Stimulated activated naive CD8-positive, alpha-beta T cell treated with anti-CD3 and anti-CD28 coated beads, Interleukin-15, Interleukin-2, amounts not matched to agents 100 ng/mL and 50 ng/mL, for 24 hours (primary cell): ENCODE results near the gene RMND5B.

ENCODE experiments used
- H3K27ac Mint-ChIP-seq: one replicate; pipeline ENCODE4 v1.8.0; 2021; ENCODE audit warnings: mild to moderate bottlenecking, mixed read lengths
- H3K27me3 Mint-ChIP-seq: one replicate; pipeline ENCODE4 v1.8.0; 2021; ENCODE audit warnings: mixed read lengths
- H3K36me3 Mint-ChIP-seq: one replicate; pipeline ENCODE4 v1.8.0; 2021; ENCODE audit warnings: low read depth, mixed read lengths
- H3K4me1 Mint-ChIP-seq: one replicate; pipeline ENCODE4 v1.8.0; 2021; ENCODE audit warnings: low read depth, mixed read lengths
- H3K4me3 Mint-ChIP-seq: one replicate; pipeline ENCODE4 v1.8.0; 2021; ENCODE audit warnings: mild to moderate bottlenecking, mixed read lengths
- H3K9me3 Mint-ChIP-seq: one replicate; pipeline ENCODE4 v1.8.0; 2021; ENCODE audit warnings: mixed read lengths

The RMND5B gene

DNA sequence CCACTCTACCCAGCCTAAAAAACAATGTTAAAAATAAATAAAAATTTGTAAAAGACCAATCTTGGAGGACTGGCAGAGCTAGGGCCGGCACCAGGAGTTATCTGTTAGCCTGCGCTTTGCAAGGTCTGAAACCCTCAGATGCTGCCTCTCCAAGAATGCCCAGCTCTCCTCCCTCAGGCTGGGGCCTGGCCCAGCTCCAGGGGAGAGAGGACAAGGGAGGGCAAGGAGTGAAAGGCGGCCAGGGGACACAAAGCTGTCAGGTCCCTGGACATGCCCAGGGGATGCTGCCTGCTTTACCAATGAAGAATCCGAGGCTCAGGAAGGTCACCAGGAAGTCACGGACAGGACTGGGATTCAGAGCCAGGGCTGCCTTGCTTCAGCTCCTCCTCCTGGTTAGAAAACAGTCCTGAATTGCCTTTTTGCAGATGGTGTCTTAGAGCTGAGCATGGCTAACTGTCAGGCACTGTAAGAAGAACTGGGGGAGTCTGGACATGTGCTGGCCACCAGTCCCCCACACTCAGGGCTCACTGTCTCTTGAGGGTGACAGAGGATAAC, 23.0 kb upstream of the RMND5B start:
- H3K36me3 Mint-ChIP-seq = no peaks in the 10 kb centered on the region
- no peak overlapping the region for H3K4me3 Mint-ChIP-seq
- H3K9me3 Mint-ChIP-seq = no peaks in the 10 kb centered on the region
- peaks cover 26% of the 10 kb centered on the region for H3K4me1 Mint-ChIP-seq
- H3K27ac Mint-ChIP-seq = no peak overlapping the region
- H3K27me3 Mint-ChIP-seq = peaks cover 3% of the 10 kb centered on the region

DNA sequence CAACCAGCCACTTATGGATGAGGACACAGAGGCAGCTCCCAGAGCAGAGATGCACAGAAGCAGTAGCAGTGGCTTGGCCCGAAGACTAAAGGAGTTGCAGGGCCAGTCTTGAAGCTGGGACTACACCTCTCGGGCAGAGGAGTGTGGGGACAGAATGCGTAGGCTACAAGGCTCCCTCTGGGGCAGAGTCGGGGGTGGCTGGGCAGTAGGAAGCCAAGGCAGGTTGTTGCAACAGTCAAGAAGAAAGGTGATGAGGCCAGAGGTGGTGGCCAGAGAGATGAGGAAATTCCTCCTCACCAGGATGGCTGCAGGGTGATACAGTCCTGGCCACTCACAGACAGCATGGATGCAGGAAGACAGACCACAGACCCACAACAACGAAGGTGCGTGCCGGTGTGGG, 22.4 kb upstream of the RMND5B start:
- Mint-ChIP-seq H3K9me3 (no peaks in the 10 kb centered on the region), H3K4me3 (no peak overlapping the region), H3K27me3 (peaks cover 4% of the 10 kb centered on the region), H3K4me1 (peaks cover 30% of the 10 kb centered on the region), H3K36me3 (no peaks in the 10 kb centered on the region), H3K27ac (no peak overlapping the region)

DNA sequence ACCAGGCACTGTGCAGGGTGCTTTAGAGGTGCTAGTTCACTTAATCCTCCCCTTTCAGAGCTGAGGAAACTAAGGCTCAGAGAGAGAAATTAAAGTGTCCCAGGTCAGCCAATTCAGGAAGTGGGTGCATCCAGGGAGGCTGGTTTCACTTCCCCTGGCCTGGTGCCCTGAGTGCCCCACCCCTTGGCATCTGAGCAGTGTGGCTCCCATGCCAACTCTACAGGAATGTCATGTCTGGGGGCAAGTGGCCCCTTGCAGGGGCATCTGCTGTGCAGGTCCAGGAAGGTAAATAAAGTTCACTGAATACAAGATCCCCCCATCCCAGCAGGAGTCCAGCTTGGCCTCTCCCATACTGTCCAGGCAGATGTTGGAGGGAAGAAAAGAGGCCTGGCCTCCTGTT, 21.8 kb upstream of the RMND5B start:
- Mint-ChIP-seq H3K27ac (no peak overlapping the region), H3K27me3 (peaks cover 4% of the 10 kb centered on the region), H3K4me1 (peaks cover 25% of the 10 kb centered on the region), H3K36me3 (no peaks in the 10 kb centered on the region), H3K4me3 (no peak overlapping the region), H3K9me3 (no peaks in the 10 kb centered on the region)

DNA sequence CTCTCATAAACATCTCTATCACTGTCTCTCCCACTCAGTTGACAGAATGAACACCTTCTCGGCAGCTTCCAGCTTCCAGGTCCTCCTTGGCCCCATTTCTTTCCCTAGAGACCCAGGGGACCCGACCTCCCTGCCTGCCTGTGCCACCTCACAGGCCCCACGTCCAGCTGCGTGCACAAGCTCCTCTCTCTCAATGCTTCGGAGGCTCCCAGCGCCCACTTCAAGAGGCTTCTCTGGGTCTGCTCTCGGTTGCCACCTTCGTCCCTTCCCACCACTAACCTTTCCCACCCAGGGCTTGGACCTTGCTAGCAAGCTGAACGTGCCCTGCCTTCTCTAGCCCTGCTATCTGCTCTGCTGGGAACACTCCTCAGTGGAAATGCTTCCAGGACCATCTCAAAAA, 20.3 kb upstream of the RMND5B start:
- Mint-ChIP-seq H3K27me3 (peaks cover 4% of the 10 kb centered on the region), H3K36me3 (no peaks in the 10 kb centered on the region), H3K9me3 (no peaks in the 10 kb centered on the region), H3K4me1 (peaks cover 33% of the 10 kb centered on the region), H3K27ac (no peak overlapping the region), H3K4me3 (no peak overlapping the region)

DNA sequence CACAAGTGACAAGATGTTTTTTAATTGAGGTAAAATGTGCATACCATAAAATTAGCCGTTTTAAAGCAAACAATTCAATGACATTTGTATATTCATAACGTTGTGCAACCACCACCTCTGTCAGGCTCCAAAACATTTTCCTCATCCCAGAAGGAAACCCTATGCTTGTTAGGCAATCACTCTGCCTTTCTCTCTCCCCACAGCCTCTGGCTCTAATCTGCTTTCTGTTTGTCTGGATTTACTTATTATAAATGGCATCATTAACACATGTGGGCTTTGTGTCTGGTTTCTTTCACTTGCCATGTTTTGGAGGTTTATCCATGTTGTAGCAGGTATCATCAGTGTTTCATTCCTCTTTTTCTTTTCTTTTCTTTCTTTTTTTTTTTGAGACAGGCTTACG, 18.9 kb upstream of the RMND5B start:
- H3K9me3 Mint-ChIP-seq = no peaks in the 10 kb centered on the region
- H3K27ac Mint-ChIP-seq = no peak overlapping the region
- no peaks in the 10 kb centered on the region for H3K36me3 Mint-ChIP-seq
- no peak overlapping the region for H3K4me3 Mint-ChIP-seq
- H3K27me3 Mint-ChIP-seq = peaks cover 4% of the 10 kb centered on the region
- H3K4me1 Mint-ChIP-seq = peaks cover 47% of the 10 kb centered on the region

DNA sequence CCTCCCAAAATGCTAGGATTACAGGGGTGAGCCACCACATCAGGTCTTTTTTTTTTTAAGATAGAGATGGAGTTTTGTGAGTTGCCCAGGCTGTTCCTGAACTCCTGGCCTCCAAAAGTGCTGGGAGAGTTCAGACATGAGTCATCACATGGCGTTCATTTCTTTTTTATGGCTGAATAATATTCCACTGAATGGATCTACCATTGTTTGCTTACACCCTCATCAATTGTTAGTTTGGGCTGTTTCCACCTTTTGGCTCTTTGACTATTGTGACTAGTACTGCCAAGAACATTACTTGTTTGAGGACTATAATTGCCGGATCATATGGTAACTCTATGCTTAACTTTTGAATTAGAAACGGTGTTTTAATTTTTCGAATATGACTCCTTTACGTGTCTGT, 18.3 kb upstream of the RMND5B start:
- Mint-ChIP-seq H3K4me3 (peak overlapping the region; percentile 81), H3K4me1 (peaks cover 52% of the 10 kb centered on the region), H3K27ac (peak overlapping the region; percentile 88), H3K9me3 (no peaks in the 10 kb centered on the region), H3K27me3 (peaks cover 4% of the 10 kb centered on the region), H3K36me3 (no peaks in the 10 kb centered on the region)

DNA sequence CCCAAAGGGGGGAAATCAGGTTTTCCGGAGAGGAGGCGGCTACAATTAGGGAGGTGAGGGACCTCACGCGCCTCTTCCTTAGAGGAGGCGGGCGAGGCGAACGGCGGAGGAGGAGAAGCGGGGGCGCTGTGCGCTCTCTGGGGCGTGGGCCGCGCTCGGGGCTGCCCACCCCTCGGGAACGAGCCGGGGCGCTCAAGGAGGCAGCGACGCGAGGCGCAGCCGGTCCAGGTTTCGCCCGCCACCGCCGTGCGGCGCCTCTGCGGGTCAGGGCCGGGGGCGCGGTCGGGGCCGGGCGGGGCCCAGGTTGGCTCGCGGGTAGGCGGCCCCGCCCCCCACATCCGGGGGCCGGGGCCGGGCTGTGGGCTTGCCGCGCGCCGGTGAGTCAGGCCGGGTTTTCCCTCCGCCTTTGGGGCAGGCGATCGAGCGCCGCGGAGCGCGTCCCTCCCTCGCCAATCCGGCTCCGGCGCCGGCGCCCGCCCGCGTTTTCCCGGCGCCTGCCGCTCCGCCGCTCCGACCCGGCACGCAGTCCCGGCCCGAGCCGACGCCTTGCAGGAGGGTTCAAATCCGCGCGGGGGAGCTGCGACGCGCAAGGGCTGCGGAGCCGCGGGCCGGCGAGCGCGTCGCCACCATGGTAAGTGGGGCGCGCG, 17.6 kb upstream of the RMND5B start, which contains the start of gene N4BP3:
Gene N4BP3 (plus strand): TSS at position 392 of the 647 bp plus-strand sequence. CDS start 6,052 bp downstream, outside the sequence.
- peak within 1 kb of the TSS; percentile 88 for H3K27ac Mint-ChIP-seq
- H3K27me3 Mint-ChIP-seq = peaks cover 4% of the 10 kb centered on the region
- H3K4me1 Mint-ChIP-seq = peaks cover 49% of the 10 kb centered on the region
- peak within 1 kb of the TSS; percentile 94 for H3K4me3 Mint-ChIP-seq
- H3K9me3 Mint-ChIP-seq = no peaks in the 10 kb centered on the region
- no peaks in the 10 kb centered on the region for H3K36me3 Mint-ChIP-seq

DNA sequence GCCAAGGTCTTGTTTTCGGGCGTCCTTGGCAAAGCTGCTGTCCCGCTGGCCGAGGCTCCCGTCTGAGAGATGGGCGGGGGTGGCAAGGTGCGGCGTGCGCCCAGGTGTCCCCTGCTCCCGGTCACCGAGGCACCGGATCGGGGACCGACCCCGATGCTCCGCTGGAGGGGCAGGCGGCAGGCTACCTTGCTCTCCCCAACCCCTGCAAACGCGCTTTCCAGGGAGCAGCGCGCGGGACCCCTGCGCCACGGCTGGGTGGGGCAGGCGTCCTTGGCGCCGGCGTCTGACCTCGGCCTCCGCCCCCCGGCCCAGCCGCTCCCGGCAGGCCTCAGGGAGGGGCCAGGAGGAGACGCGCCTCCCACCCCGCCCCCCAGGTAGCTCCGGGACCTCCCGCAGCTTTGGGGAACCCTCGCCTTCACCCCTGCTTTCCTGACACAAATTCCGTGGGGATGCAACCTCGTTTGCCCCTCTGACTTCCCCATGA, 16.9 kb upstream of the RMND5B start:
- Mint-ChIP-seq H3K36me3 (no peaks in the 10 kb centered on the region), H3K4me1 (peaks cover 47% of the 10 kb centered on the region), H3K27me3 (peaks cover 4% of the 10 kb centered on the region), H3K4me3 (peak overlapping the region; percentile 94), H3K27ac (peak overlapping the region; percentile 84), H3K9me3 (no peaks in the 10 kb centered on the region)

DNA sequence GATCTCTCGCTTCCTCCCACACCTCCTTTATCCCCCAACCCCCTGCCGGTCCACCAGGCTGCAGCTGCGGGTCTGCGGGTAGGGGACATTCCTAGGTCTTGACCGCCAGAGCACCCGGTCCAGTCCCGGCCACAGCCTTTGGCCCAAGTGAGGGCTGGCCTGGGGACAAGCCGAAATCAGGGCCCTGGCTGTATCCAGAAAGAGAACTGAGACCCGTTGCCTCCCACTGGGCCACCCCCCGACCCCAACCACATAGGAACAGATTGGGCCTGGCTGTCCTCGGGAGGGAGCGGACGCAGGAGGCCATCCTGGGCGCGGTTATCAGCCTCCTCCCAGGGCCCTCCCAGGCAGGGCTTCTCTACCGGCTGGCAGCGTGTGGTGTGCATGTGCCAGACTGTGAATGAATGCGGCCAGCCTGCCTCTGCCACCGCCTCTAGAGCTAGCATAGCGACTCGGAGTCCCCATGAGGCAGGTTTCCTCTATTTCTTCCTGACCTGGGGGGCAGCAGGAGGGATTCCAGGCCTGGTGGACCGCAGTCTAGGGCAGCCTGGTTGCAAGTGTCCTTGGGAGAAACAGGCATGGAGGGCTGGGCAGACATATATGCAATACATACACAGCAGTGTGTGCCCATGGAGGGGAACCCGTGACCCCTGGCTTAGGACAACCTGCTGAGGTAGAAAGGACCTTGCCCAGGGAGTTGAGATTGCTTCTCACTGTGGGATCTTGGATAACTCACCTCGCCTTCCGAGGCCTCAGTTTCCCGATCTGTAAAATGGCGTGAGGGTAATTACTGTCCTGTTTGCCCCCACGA, 16.3 kb upstream of the RMND5B start:
- peak overlapping the region; percentile 84 for H3K27ac Mint-ChIP-seq
- H3K4me3 Mint-ChIP-seq = peak overlapping the region; percentile 94
- no peaks in the 10 kb centered on the region for H3K9me3 Mint-ChIP-seq
- peaks cover 50% of the 10 kb centered on the region for H3K4me1 Mint-ChIP-seq
- H3K36me3 Mint-ChIP-seq = no peaks in the 10 kb centered on the region
- H3K27me3 Mint-ChIP-seq = peaks cover 4% of the 10 kb centered on the region

DNA sequence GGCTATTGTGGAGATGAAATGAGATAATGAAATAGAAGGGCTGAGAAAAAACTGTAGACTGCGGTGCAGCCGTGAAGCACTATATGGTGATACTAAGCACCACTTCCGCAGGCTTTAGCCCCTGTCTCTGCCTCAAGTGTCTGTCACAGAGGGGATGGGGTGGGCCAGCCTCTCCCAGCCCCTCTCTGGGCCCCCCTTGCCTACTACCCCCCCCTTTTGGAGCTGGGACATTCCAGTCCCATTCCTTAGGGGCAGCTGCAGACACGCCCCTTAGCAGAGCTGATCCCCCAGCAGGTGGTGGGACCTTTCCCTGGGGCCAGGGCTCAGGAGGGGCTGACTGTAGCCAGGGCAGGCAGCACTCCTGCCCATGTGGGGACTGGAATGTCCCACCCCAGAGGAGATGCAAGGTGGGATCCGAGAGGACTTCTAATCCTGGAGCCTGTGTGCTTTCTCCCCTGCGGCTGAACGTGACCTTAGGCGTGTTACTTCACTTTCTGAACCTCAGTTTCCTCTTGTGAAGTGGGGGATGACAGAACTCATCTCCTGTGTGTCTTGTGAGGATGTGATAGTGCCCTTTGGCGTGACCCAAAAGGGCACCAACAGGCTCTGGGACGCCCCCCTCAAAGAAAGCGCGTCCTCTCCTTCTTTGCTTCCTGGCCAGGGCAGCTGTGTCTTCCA, 15.5 kb upstream of the RMND5B start:
- no peaks in the 10 kb centered on the region for H3K36me3 Mint-ChIP-seq
- no peaks in the 10 kb centered on the region for H3K9me3 Mint-ChIP-seq
- H3K4me3 Mint-ChIP-seq = peak overlapping the region; percentile 94
- H3K27me3 Mint-ChIP-seq = peaks cover 4% of the 10 kb centered on the region
- peaks cover 50% of the 10 kb centered on the region for H3K4me1 Mint-ChIP-seq
- H3K27ac Mint-ChIP-seq = peak overlapping the region; percentile 95

DNA sequence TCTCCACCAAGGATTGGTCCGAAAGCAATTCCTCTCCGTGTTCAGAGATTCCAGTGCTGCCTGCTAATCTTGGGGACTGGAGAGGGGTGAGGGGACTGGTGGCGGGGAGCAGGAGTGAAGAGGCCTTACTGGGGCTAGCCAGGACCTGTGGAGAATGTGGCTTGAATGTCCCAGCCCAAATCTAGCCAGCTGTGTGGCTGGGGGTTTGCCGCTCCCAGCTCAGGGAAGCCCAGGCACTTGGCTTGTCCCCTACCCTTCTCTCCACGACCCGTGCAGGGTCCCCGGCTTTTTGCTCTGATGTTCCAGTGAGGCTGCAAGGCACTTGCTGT, 15.0 kb upstream of the RMND5B start:
- Mint-ChIP-seq H3K27ac (peak overlapping the region; percentile 95), H3K4me1 (peaks cover 55% of the 10 kb centered on the region), H3K27me3 (peaks cover 4% of the 10 kb centered on the region), H3K36me3 (no peaks in the 10 kb centered on the region), H3K9me3 (no peaks in the 10 kb centered on the region), H3K4me3 (peak overlapping the region; percentile 94)

DNA sequence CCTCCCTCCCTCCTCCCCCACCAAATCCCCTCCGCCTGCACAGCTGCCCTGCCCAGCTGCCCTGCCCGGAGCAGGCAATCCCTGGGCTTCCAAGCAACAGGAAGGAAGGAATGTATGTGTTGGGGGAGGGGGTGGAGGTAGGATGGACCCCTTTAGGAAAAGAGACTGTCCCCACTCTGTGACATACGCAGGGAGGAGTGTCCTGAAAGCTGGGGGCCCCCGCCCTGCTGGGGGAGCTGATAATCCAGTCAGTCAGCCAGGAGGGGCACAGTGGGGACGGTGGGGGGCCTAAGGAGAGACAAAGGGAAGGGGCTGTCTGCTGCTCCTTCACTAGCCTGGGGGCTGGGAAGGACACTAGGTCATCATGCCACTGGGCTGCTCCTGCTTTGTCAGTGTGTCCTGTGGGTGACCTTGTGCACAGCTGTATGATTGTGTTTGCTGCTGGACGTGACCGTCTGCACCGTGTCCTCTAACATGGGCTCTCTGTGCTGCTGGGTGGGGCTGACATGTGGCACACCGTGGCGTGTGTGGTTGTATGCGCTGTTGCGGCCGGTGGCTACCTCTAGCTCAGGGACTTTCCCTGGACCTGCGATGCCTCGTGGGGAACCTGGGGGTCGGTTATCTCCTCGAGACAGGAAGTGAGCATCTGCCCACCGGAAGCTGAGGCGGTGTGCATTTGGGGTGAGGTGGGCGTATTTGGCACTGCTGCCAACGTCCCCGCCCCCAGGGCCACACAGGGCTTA, 14.5 kb upstream of the RMND5B start:
- no peaks in the 10 kb centered on the region for H3K36me3 Mint-ChIP-seq
- H3K9me3 Mint-ChIP-seq = no peaks in the 10 kb centered on the region

DNA sequence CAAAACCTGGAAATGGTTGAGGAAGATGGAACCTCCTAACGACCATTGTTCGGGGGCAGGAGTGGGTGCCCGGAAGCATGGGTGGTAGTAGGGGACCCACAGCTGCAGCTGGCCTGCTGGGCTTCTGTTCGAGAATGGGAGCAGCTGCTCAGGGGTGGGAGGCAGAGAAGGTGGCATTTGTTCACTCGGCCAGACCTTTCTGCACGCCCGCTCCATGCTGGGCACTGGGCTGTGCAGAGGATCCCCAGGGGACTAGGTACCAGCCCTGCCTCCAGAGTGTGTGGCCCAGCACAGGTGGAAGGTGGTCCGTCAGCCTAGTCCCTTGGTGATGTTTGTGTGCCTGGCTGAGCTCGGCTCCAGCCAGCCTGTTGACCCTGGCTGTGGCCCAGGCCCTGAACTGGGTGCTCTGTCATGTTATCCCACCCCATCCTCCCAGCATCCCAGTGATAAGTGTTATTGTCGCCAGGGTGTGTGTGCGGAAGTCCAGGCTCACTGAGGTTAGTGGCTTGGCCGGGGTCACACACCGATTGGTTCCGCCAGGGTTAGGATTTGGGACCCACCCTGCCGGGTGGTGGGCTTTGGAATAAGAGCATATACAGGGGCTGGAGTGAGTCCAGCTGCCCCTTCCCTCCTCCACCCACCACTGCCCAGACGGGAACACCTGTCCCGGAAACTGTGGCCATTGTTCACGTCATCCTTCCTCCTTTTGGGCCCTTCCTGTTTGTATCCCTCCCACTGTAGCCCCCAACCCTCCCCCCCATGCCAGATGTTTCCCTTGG, 12.7 kb upstream of the RMND5B start:
- Mint-ChIP-seq H3K4me1 (peaks cover 54% of the 10 kb centered on the region), H3K9me3 (no peaks in the 10 kb centered on the region), H3K27ac (no peak overlapping the region), H3K4me3 (no peak overlapping the region), H3K27me3 (no peaks in the 10 kb centered on the region), H3K36me3 (no peaks in the 10 kb centered on the region)

More for the DNA sequence above, 14.5 kb upstream of the RMND5B start:
- Mint-ChIP-seq H3K4me1 (peaks cover 59% of the 10 kb centered on the region), H3K27me3 (peaks cover 4% of the 10 kb centered on the region), H3K4me3 (peak overlapping the region; percentile 94), H3K27ac (peak overlapping the region; percentile 95)
